ENCODE results near the gene C1QTNF6.

GRCh38 chr22:37141971-37142370 is 46.1 kb downstream of the C1QTNF6 start:
- TF ChIP-seq POLR2AphosphoS5 (IDR thresholded peaks at IDR 0.05; ENCODE audit: low read depth, low read length) (no peak), TAF1 (IDR thresholded peaks at IDR 0.05; ENCODE audit: borderline replicate concordance, insufficient read depth, low read length) (no peak), SIN3A (IDR thresholded peaks at IDR 0.05; ENCODE audit: borderline replicate concordance, insufficient read depth, low read length) (no peak), REST (IDR thresholded peaks at IDR 0.05; ENCODE audit: insufficient read depth in 1 of 2, low read depth in 2 of 2, low read length in 2 of 2) (no peak)

All from PFSK-1 (cell line).